A549 (cell line): Measurements from ENCODE around the gene MUC12. TPM values are rescaled to one million over a fixed set of nuclear protein-coding genes. Genes with fewer than 3 reads are reported as not detected.

Experiments
- BHLHE40 ChIP-seq: IDR thresholded peaks from 2 replicates; pipeline ENCODE4 v1.6.1; 2012; ENCODE audit warnings: low read depth, low read length, inconsistent platforms
- CBX2 ChIP-seq: fragments of 200-600 bp; sonication (generic); IDR thresholded peaks from 2 replicates; pipeline ENCODE4 v1.6.1; 2016; ENCODE audit warnings: low read depth, mild to moderate bottlenecking, borderline replicate concordance
- CBX8 ChIP-seq: fragments of 200-600 bp; sonication (generic); IDR thresholded peaks from 2 replicates; pipeline ENCODE4 v1.6.1; 2016
- CHD2 ChIP-seq: fragments of 150-350 bp; IDR thresholded peaks from 2 replicates; pipeline ENCODE4 v1.6.1; 2014; ENCODE audit warnings: low read length; ENCODE audit not compliant: partially characterized antibody
- EHF ChIP-seq: fragments of 250-450 bp; sonication (Bioruptor Pico); IDR thresholded peaks from 2 replicates; pipeline ENCODE4 v1.5.0; 2020; ENCODE audit warnings: mild to moderate bottlenecking
- EHMT2 ChIP-seq: fragments of 200-600 bp; sonication (generic); IDR thresholded peaks from 2 replicates; pipeline ENCODE4 v1.6.1; 2016; ENCODE audit warnings: antibody characterized with exemption, low read depth, mild to moderate bottlenecking, moderate library complexity
- FOSB ChIP-seq: fragments of 250-450 bp; sonication (Bioruptor Pico); IDR thresholded peaks from 2 replicates; pipeline ENCODE4 v1.5.0; 2020; ENCODE audit warnings: mild to moderate bottlenecking, moderate library complexity
- HDAC2 ChIP-seq: fragments of 200-600 bp; sonication (generic); IDR thresholded peaks from 2 replicates; pipeline ENCODE4 v1.6.1; 2016
- HOXB13 ChIP-seq: fragments of 250-450 bp; sonication (Bioruptor Pico); IDR thresholded peaks from 2 replicates; pipeline ENCODE4 v1.5.0; 2020; ENCODE audit warnings: low read depth, mild to moderate bottlenecking, moderate library complexity
- HOXB5 ChIP-seq: fragments of 250-450 bp; sonication (Bioruptor Pico); IDR thresholded peaks from 2 replicates; pipeline ENCODE4 v1.5.0; 2020; ENCODE audit warnings: mild to moderate bottlenecking, moderate library complexity
- JUN ChIP-seq, 2 experiments: fragments of >200 bp; sonication (Bioruptor Twin); formaldehyde crosslinking; IDR thresholded peaks; 2 replicates in 1 of 2; 3 replicates in 1 of 2; pipeline ENCODE4 v1.6.1; 2016 to 2017
- JUNB ChIP-seq: fragments of >200 bp; sonication (Bioruptor Twin); formaldehyde crosslinking; IDR thresholded peaks from 2 replicates; pipeline ENCODE4 v1.6.1; 2016
- KDM1A ChIP-seq: fragments of 200-600 bp; sonication (generic); IDR thresholded peaks from 2 replicates; pipeline ENCODE4 v1.6.1; 2016; ENCODE audit warnings: low read depth, mild to moderate bottlenecking
- KDM5A ChIP-seq: fragments of 200-600 bp; sonication (generic); IDR thresholded peaks from 2 replicates; pipeline ENCODE4 v1.6.1; 2016; ENCODE audit warnings: antibody characterized with exemption, mild to moderate bottlenecking
- NFE2L2 ChIP-seq: fragments of 150-350 bp; conservative IDR thresholded peaks from 2 replicates; pipeline ENCODE4 v1.6.1; 2014; ENCODE audit warnings: low read length
- NPAS2 ChIP-seq: fragments of 250-450 bp; sonication (Bioruptor Pico); IDR thresholded peaks from 2 replicates; pipeline ENCODE4 v1.8.0; 2022; ENCODE audit warnings: mild to moderate bottlenecking, moderate library complexity, borderline replicate concordance
- NR3C1 ChIP-seq: fragments of >200 bp; sonication (Bioruptor Twin); formaldehyde crosslinking; IDR thresholded peaks from 3 replicates; pipeline ENCODE4 v1.6.1; 2017
- PHF8 ChIP-seq: fragments of 200-600 bp; sonication (generic); IDR thresholded peaks from 2 replicates; pipeline ENCODE4 v1.6.1; 2016; ENCODE audit warnings: low read depth, mild to moderate bottlenecking, antibody characterized with exemption, moderate library complexity, borderline replicate concordance
- POLR2A ChIP-seq: IDR thresholded peaks from 2 replicates; pipeline ENCODE4 v1.6.1; 2012; ENCODE audit warnings: mild to moderate bottlenecking, low read length
- RARB ChIP-seq: fragments of 250-450 bp; sonication (Bioruptor Pico); IDR thresholded peaks from 2 replicates; pipeline ENCODE4 v1.8.0; 2021; ENCODE audit warnings: mild to moderate bottlenecking, moderate library complexity
- RCOR1 ChIP-seq: fragments of 150-350 bp; IDR thresholded peaks from 2 replicates; pipeline ENCODE4 v1.6.1; 2014; ENCODE audit warnings: antibody characterized with exemption, low read length, low read depth
- RFX5 ChIP-seq: fragments of 450-650 bp; IDR thresholded peaks from 2 replicates; pipeline ENCODE4 v1.7.1; 2014; ENCODE audit warnings: antibody characterized with exemption, mild to moderate bottlenecking, moderate library complexity
- RNF2 ChIP-seq: fragments of 200-600 bp; sonication (generic); IDR thresholded peaks from 2 replicates; pipeline ENCODE4 v1.6.1; 2016; ENCODE audit warnings: low read depth, mild to moderate bottlenecking, antibody characterized with exemption, moderate library complexity, borderline replicate concordance
- SMC3 ChIP-seq: fragments of >200 bp; sonication (Bioruptor Twin); formaldehyde crosslinking; IDR thresholded peaks from 3 replicates; pipeline ENCODE4 v1.6.1; 2018; ENCODE audit warnings: inconsistent platforms
- SREBF2 ChIP-seq: fragments of 450-650 bp; IDR thresholded peaks from 2 replicates; pipeline ENCODE4 v1.6.1; 2014; ENCODE audit warnings: mild to moderate bottlenecking, moderate library complexity
- TFCP2L1 ChIP-seq: fragments of 250-450 bp; sonication (Bioruptor Pico); IDR thresholded peaks from 2 replicates; pipeline ENCODE4 v1.5.0; 2021; ENCODE audit warnings: mild to moderate bottlenecking
- ZC3H11A ChIP-seq: fragments of 450-650 bp; IDR thresholded peaks from 2 replicates; pipeline ENCODE4 v1.6.1; 2014; ENCODE audit warnings: antibody characterized with exemption, mild to moderate bottlenecking
- ZFP36 ChIP-seq: fragments of 450-650 bp; IDR thresholded peaks from 2 replicates; pipeline ENCODE4 v1.6.1; 2014; ENCODE audit warnings: borderline replicate concordance; ENCODE audit not compliant: partially characterized antibody
- ZSCAN20 ChIP-seq: fragments of 250-450 bp; sonication (Bioruptor Pico); IDR thresholded peaks from 2 replicates; pipeline ENCODE4 v1.8.0; 2022; ENCODE audit warnings: mild to moderate bottlenecking, moderate library complexity
- polyA plus RNA-seq, 4 experiments: library from polyadenylated mRNA; depleted of rRNA in 3 of 4; stranded (reverse); fragments of >200 nt; fragmentation: RNase III in 1 of 4; extraction: RNeasy Plus Mini Kit Qiagen cat#74134 plus additional on column Dnase treatment in 1 of 4; gene quantifications; 2 replicates in 3 of 4; 3 replicates in 1 of 4; pipeline ENCODE4 v1.2.3, GENCODE V29; 2011 to 2017
- TF ChIP-seq, protein P1 (sequence below): IDR thresholded peaks from 2 replicates; pipeline ENCODE4 v1.6.1; 2012; ENCODE audit warnings: low read depth, borderline replicate concordance
- TF ChIP-seq, protein P2 (sequence below): fragments of 200-600 bp; sonication (generic); IDR thresholded peaks from 2 replicates; pipeline ENCODE4 v1.6.1; 2016; ENCODE audit warnings: antibody characterized with exemption, mild to moderate bottlenecking, moderate library complexity
- TF ChIP-seq, protein P3 (sequence below): fragments of 250-450 bp; sonication (Bioruptor Pico); IDR thresholded peaks from 2 replicates; pipeline ENCODE4 v1.5.0; 2021; ENCODE audit warnings: mild to moderate bottlenecking, moderate library complexity, borderline replicate concordance
- TF ChIP-seq, protein P4 (sequence below): fragments of 250-450 bp; sonication (Bioruptor Pico); IDR thresholded peaks from 2 replicates; pipeline ENCODE4 v1.5.0; 2020; ENCODE audit warnings: low read depth, mild to moderate bottlenecking, moderate library complexity
- TF ChIP-seq, protein P5 (sequence below): fragments of >200 bp; sonication (Bioruptor Twin); formaldehyde crosslinking; IDR thresholded peaks from 2 replicates; pipeline ENCODE4 v1.6.1; 2016
- TF ChIP-seq, protein P6 (sequence below): IDR thresholded peaks from 2 replicates; pipeline ENCODE4 v1.6.1; 2012
- TF ChIP-seq, protein P7 (sequence below): fragments of 450-650 bp; IDR thresholded peaks from 2 replicates; pipeline ENCODE4 v1.6.1; 2014; ENCODE audit warnings: antibody characterized with exemption

Gene MUC12
- polyA plus RNA-seq, 2 of the 4 experiments (the other 2 are of a cell fraction) = 1.2 to 2.4 TPM

DNA sequence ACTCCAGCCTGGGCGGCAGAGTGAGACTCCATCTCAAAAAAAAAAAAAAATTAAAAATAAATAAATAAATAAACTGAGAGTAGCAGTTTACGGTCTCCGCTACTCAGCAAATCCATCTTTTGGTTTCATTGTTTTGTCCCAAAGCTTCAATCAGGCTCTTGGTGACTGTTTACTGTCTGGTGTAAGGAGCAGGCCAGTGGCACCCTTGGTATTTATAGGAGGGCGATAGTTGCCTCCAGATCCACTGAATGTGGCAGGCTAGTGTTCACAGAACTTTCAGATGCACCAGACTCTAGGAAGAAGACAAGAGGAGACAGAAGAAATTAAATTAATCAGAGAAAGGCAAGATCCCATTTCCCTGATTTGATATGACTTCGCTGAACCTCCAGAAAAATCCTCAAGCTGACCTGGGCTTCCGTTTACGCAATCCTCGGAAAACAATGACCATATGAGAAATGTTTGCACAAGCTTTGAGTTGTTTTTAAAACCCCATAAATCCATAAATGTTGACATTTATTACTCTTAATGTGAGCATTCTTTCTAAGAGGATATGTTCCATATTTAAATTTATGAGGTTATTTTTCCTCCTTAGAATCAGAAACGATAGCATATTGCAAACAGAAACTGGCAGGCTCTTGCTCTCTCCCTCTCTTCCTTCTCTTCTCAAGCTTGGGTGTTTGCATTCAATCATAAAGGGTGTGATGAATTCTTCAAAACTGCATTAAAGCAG lies 27.2 kb upstream of the MUC12 start (continued):
- TF ChIP-seq HOXB5 (CRISPR knock-in tag) (no peak), NR3C1 (no peak), ZSCAN20 (no peak), KDM1A (no peak), NFE2L2 (no peak), EHF (no peak), KDM5A (no peak), RARB (CRISPR knock-in tag) (no peak), JUNB (peak; percentile 84), HDAC2 (no peak), EHMT2 (no peak), ZC3H11A (no peak), JUN (IDR thresholded peaks at IDR 0.05) (peak; percentile 88 to 92; a peak in 4 of 5 replicates), SMC3 (no peak), RFX5 (no peak), POLR2A (no peak), CBX2 (no peak), NPAS2 (CRISPR knock-in tag) (no peak), FOSB (CRISPR knock-in tag) (no peak), RNF2 (no peak), SREBF2 (no peak), PHF8 (no peak), CHD2 (no peak), BHLHE40 (no peak), ZFP36 (peak; percentile 74), TFCP2L1 (CRISPR knock-in tag) (no peak), HOXB13 (CRISPR knock-in tag) (no peak; the same call in 1 of the 2 replicates), CBX8 (no peak), RCOR1 (no peak)
- TF ChIP-seq, protein P1, sequence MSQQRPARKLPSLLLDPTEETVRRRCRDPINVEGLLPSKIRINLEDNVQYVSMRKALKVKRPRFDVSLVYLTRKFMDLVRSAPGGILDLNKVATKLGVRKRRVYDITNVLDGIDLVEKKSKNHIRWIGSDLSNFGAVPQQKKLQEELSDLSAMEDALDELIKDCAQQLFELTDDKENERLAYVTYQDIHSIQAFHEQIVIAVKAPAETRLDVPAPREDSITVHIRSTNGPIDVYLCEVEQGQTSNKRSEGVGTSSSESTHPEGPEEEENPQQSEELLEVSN = peak; percentile 27; the same call in 1 of the 2 replicates
- TF ChIP-seq, protein P2, sequence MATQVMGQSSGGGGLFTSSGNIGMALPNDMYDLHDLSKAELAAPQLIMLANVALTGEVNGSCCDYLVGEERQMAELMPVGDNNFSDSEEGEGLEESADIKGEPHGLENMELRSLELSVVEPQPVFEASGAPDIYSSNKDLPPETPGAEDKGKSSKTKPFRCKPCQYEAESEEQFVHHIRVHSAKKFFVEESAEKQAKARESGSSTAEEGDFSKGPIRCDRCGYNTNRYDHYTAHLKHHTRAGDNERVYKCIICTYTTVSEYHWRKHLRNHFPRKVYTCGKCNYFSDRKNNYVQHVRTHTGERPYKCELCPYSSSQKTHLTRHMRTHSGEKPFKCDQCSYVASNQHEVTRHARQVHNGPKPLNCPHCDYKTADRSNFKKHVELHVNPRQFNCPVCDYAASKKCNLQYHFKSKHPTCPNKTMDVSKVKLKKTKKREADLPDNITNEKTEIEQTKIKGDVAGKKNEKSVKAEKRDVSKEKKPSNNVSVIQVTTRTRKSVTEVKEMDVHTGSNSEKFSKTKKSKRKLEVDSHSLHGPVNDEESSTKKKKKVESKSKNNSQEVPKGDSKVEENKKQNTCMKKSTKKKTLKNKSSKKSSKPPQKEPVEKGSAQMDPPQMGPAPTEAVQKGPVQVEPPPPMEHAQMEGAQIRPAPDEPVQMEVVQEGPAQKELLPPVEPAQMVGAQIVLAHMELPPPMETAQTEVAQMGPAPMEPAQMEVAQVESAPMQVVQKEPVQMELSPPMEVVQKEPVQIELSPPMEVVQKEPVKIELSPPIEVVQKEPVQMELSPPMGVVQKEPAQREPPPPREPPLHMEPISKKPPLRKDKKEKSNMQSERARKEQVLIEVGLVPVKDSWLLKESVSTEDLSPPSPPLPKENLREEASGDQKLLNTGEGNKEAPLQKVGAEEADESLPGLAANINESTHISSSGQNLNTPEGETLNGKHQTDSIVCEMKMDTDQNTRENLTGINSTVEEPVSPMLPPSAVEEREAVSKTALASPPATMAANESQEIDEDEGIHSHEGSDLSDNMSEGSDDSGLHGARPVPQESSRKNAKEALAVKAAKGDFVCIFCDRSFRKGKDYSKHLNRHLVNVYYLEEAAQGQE = no peak
- TF ChIP-seq, protein P3, sequence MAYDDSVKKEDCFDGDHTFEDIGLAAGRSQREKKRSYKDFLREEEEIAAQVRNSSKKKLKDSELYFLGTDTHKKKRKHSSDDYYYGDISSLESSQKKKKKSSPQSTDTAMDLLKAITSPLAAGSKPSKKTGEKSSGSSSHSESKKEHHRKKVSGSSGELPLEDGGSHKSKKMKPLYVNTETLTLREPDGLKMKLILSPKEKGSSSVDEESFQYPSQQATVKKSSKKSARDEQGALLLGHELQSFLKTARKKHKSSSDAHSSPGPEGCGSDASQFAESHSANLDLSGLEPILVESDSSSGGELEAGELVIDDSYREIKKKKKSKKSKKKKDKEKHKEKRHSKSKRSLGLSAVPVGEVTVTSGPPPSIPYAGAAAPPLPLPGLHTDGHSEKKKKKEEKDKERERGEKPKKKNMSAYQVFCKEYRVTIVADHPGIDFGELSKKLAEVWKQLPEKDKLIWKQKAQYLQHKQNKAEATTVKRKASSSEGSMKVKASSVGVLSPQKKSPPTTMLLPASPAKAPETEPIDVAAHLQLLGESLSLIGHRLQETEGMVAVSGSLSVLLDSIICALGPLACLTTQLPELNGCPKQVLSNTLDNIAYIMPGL (CRISPR knock-in tag) = no peak
- TF ChIP-seq, protein P4, sequence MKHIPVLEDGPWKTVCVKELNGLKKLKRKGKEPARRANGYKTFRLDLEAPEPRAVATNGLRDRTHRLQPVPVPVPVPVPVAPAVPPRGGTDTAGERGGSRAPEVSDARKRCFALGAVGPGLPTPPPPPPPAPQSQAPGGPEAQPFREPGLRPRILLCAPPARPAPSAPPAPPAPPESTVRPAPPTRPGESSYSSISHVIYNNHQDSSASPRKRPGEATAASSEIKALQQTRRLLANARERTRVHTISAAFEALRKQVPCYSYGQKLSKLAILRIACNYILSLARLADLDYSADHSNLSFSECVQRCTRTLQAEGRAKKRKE = no peak
- TF ChIP-seq, protein P5, sequence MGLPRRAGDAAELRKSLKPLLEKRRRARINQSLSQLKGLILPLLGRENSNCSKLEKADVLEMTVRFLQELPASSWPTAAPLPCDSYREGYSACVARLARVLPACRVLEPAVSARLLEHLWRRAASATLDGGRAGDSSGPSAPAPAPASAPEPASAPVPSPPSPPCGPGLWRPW = peak; percentile 81
- TF ChIP-seq, protein P6, sequence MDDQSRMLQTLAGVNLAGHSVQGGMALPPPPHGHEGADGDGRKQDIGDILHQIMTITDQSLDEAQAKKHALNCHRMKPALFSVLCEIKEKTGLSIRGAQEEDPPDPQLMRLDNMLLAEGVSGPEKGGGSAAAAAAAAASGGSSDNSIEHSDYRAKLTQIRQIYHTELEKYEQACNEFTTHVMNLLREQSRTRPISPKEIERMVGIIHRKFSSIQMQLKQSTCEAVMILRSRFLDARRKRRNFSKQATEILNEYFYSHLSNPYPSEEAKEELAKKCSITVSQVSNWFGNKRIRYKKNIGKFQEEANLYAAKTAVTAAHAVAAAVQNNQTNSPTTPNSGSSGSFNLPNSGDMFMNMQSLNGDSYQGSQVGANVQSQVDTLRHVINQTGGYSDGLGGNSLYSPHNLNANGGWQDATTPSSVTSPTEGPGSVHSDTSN = peak; percentile 74
- TF ChIP-seq, protein P7, sequence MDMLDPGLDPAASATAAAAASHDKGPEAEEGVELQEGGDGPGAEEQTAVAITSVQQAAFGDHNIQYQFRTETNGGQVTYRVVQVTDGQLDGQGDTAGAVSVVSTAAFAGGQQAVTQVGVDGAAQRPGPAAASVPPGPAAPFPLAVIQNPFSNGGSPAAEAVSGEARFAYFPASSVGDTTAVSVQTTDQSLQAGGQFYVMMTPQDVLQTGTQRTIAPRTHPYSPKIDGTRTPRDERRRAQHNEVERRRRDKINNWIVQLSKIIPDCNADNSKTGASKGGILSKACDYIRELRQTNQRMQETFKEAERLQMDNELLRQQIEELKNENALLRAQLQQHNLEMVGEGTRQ = no peak
